AG20443 (cell line): ENCODE results near the gene GAL3ST2.
A peak's percentile ranks its signal among the peaks of the same experiment; 100 is the strongest.
"Not testable (repeated sequence)": the region's sequence is repeated elsewhere in the genome, so short reads cannot be mapped to it uniquely, and the experiment has no call there.

Source experiments
- DNase-seq: peaks from one replicate; pipeline ENCODE4 v3.0.0; 2012; ENCODE audit warnings: low spot score, mixed read lengths

Gene GAL3ST2

GRCh38 chr2:241748468-241749256 is 28.0 kb upstream of the GAL3ST2 start:
- DNase-seq, result no peak

- no peak for DNase-seq
Observed at GRCh38 chr2:241750076-241750840, 26.4 kb upstream of the GAL3ST2 start.

GRCh38 chr2:241751152-241751551 is 25.5 kb upstream of the GAL3ST2 start:
- no peak for DNase-seq

GRCh38 chr2:241751776-241752175 is 24.8 kb upstream of the GAL3ST2 start:
- no peak for DNase-seq

- no peak for DNase-seq
Observed at GRCh38 chr2:241752253-241752652, 24.4 kb upstream of the GAL3ST2 start.

- DNase-seq, result no peak
Observed at GRCh38 chr2:241752689-241753276, 23.8 kb upstream of the GAL3ST2 start.

GRCh38 chr2:241753493-241753892 is 23.1 kb upstream of the GAL3ST2 start:
- no peak for DNase-seq

GRCh38 chr2:241754042-241754441 is 22.6 kb upstream of the GAL3ST2 start:
- no peak for DNase-seq

GRCh38 chr2:241755166-241755565 is 21.5 kb upstream of the GAL3ST2 start:
- no peak for DNase-seq

GRCh38 chr2:241755777-241756176 is 20.8 kb upstream of the GAL3ST2 start:
- DNase-seq, result no peak

- no peak for DNase-seq
Observed at GRCh38 chr2:241759067-241759807, 17.4 kb upstream of the GAL3ST2 start.

- DNase-seq, result not testable (repeated sequence)
Observed at GRCh38 chr2:241759893-241760292, 16.7 kb upstream of the GAL3ST2 start.

GRCh38 chr2:241760301-241760771 is 16.3 kb upstream of the GAL3ST2 start:
- no peak for DNase-seq

- no peak for DNase-seq
Observed at GRCh38 chr2:241762321-241762932, 14.2 kb upstream of the GAL3ST2 start.

- DNase-seq, result no peak
Observed at GRCh38 chr2:241762933-241763369, 13.7 kb upstream of the GAL3ST2 start.

- DNase-seq, result no peak
Observed at GRCh38 chr2:241763551-241764274, 12.9 kb upstream of the GAL3ST2 start.

GRCh38 chr2:241764275-241765241 is 12.1 kb upstream of the GAL3ST2 start:
- DNase-seq, result no peak

GRCh38 chr2:241767464-241768250 is 9.0 kb upstream of the GAL3ST2 start:
- peak; percentile 9 for DNase-seq

GRCh38 chr2:241768251-241768711 is 8.3 kb upstream of the GAL3ST2 start:
- DNase-seq, result no peak
